HG03575 (cell line): ENCODE measurements around the gene GPA33.
"Not testable (repeated sequence)": the region's sequence is repeated elsewhere in the genome, so short reads cannot be mapped to it uniquely, and the experiment has no call there.

ENCODE experiments used
- ATAC-seq: cut with Tn5 transposase; IDR thresholded peaks from one replicate; pipeline ENCODE4 v1.9.1; 2021; ENCODE audit not compliant: unreplicated experiment, insufficient number of reproducible peaks, low FRiP score; ENCODE audit errors: extremely low read depth

The GPA33 gene

DNA sequence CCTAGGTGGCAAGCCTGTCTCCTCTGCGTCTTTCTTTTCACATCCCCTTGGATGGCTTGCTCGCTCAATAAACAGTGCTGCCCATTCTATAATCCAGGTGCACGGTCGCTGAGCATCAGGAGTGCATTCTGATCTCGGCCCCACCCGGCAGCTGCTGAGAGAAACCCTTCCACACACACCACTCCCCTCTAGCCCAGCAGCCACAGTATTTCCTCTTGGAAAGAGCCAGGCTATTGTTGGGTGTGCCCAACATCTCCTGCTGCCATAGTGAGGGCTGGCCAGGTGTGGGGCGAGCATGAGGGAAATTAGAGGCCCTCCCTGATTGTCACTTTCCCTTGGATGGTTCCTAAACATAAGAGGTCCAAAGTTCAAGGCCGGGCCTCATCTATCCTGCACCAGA, 24.7 kb downstream of the GPA33 start:
- no peak for ATAC-seq

DNA sequence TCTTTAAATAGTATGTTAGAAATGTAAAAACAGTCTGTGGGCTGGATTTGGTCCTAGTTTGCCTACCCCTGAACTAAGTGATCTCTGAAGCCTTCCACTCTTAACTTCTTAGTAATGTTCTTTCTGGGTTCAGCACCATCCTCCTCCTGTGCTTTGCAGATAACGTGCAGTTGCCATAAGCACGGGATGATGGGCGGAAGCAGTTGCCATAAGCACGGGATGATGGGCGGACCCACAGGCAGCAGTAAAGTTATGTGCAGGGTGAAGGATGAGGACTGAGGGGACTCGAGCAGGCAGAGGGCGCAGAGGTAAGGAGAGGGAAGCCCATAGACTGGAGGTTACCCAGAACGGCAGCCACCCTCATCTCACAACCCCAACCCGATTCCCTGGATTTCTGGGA, 25.6 kb downstream of the GPA33 start:
- ATAC-seq: no peak

DNA sequence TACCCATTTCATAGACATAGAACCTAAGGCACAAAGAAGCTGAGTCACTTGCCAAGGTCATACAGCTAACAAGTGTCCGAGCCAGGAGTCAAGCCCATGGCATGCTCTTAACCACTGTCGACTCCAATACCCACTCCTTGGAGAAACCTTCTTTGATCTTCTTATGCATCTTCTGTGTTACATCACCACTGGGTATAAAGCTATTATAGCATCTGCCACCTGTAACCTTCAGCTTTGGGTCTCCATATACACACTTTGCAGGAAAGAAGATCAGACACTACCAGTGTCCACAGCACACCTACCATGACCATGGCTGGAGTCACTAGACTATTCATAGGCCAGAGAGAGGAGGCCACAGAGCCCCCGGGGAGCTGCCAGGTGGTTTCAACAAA, 29.1 kb downstream of the GPA33 start:
- no peak for ATAC-seq

DNA sequence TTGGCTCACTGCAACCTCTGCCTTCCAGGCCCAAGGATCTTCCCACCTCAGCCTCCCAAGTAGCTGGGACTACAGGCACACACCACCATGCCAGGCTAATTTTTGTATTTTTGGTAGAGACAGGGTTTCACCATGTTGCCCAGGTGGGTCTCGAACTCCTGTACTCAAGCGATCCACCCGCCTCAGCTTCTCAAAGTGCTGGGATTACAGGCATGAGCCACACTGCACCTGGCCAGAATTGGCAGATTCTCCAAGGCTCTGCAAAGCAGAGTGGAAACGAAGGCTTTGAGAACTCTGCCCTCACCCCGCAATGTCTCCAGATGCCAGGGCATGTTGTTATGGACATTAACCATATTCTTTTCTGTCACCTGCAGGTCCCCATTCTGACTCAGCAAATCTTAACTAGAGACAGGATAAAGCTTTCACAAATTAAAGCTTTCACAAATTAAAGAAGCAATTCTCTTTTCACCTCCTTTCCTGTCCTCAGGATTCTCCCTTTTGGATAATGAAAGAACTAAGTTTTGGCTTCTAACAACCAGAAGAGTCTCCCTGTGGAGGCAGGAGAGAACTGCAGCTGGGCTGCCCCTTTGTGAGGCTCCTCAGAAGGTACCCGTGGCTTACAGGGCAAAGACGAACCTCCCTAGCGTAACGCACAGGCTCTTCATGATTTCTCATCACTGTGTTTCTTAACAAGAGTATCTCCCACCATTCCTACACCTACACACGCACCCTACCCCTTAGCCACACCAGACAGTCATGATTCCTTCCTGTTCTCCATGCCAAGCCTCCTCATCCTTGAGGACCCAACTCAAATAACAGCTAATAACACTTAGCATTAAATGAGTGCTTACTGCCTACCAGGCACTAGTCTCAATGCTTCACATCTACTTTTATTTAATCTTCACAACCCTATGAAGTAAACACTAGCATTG, 29.8 kb downstream of the GPA33 start:
- ATAC-seq: no peak

DNA sequence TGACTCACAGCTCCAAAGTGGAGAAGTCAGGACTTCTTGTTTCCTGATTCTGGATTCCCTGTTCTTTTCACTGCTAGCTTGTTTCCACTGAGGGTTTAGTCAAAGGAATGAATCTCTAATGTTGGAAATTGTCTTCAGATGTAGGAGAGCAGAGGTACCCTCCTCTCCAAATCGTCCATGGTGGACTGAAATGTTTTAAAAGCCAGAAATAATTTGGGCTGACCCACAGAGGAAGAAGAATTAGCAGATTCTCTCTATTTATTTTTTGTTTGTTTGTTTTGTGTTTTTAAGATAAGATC, 30.4 kb downstream of the GPA33 start:
- ATAC-seq: no peak

DNA sequence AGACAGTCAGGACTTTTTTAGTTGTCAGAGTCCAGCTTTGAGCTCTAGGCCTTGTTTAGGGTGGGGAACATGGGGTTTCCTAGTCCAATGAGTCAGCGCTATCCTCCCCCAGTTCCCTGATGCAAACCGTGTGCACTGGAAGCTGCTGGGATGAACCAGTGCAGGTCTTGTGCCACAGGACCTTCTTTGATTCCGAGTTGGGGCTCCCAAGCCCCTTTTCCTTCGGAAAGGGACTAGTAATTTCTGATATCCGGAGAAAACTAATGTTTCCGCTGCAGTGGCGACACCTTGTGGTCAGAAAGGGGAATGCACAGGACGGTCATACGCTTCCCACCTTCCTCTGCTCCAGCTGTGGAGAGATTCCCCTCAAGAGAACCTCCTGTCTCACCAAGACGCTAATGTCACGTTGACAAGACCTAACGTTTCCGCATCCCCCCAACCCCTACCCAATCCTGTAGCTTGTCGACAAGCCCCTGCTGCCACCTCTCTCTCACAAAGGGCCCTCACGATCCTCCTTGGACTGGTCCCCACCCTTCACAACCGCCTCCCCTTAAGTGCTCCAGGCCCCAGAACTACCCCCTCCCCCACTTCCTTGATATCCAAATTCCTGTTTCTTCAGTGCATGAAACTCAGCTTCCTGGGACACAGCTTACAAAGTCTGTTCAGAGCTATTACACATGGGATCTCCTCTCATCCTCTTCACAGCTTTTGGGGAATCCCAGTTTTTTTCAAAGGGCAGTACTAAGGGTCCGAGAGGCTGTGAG, 30.9 kb downstream of the GPA33 start:
- ATAC-seq: no peak

DNA sequence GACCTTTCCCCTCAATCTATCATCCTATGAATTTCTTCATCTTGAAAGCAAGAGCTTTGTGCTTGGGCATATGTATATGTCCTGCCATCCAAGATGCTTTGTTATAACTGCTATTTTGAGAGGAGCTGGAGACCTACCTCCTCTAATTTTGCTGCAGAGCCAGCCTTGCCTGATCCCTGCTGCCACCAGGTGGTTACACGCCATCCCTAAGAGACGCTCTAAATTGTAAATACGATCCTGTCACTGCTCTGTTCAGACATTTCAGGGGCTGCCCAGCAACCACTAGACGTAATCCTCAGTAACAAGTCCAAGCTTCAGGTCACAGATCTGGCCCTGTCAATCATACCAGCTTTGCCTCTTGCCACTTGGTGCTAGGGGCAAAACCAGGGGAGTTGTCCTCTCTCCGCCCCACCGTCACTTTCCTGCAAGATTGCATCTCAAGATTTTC, 32.9 kb downstream of the GPA33 start:
- ATAC-seq: peak; percentile 32

DNA sequence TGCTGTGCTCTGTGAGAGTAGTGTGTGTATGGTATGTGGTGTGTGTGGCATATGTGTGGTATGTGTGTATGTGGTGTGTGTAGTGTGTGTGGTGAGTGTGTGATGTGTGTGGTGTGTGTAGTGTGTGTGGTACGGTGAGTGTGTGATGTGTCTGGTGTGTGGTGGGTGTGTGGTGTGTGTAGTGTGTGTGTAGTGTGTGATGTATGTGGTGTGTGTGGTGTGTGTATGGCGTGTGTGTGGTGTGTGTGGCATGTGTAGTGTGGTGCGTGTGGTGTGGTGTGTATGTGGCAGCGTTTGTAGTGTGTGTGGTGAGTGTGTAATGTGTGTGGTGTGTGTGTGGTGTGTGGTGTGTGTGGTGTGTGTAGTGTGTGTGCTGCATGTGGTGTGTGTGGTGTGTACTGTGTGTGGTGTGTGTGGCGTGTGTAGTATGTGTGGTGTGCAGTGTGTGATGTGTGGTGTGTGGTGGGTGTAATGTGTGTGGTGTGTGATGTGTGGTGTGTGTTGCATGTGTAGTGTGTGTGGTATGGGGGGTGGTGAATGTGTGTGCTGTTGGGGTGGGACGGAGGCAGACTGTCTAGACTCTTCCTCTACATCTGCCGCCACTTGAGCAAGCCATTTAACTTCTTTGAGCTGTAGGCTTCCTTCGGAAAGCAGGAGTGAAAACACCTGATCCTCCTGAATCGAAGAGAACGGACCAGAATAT, 33.5 kb downstream of the GPA33 start:
- ATAC-seq: no peak

DNA sequence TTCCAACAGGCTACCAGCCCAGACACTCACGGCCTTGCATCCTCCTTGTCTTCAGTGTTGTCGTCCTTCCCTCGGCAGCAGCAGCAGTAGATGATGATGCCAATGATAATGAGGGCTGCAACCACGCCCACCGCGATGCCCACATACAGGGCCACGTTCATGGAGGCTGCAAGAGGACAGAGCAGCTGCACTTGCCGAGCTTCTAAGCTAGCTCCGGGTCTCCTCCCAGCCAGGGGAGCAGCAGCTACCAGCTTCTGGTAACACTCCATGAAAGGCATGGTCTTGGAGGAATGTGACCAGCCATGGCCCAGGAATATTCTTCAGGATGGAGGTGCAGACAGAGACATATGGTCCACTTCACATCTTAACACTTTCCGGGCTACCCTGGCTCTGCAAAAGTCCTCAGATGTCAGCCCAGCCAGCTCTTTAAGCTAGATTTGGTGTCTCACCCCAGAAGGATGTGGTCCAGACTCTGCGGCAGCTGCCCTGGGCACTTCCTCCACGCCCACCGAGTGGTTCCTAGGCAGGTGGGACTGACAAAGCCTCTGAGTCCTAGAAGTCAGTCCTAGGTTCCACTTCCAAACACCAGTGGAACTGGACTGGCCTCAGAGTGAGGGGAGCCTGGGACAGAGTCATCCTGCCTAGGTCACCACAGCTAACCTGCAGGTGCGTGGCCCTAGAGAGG, 35.1 kb downstream of the GPA33 start:
- ATAC-seq: no peak

DNA sequence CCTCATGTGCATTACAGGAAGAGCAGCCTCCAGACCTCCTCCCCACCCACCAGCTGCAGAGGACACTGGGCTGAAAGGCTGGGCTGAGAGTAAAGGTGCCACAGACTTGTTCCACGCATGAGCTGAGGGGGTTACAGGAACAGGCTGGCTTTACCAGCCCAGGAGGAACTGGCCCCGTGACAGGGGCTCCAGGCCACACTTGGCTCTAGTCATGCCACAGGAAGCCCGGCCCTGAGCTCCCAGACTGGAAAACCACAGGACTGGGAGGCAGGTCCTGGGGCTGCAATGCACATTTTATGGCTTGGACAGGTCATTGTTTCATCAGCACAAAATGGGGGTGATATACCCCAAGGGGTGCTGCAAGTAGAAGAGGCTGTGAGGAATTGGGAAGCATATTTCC, 35.6 kb downstream of the GPA33 start:
- ATAC-seq: no peak

DNA sequence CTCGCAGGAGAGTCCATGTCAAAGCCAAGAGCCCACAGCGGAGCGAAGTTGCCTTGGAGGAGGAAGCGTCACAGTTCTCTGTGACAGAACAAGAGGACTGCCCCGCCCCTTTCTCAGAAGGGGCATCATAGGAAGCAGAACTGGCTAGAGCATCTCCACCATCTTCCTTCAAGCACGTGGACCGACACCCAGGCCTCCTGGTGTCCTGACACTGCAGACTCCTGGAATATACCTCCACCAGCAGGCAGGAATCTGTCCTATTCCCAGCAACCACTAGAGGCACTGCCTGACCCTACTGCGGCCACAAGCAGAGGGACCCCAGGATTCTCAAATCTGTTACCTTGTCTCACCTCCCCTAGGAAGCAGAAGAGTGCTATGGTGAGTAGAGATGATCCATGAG, 37.8 kb downstream of the GPA33 start:
- ATAC-seq: no peak

DNA sequence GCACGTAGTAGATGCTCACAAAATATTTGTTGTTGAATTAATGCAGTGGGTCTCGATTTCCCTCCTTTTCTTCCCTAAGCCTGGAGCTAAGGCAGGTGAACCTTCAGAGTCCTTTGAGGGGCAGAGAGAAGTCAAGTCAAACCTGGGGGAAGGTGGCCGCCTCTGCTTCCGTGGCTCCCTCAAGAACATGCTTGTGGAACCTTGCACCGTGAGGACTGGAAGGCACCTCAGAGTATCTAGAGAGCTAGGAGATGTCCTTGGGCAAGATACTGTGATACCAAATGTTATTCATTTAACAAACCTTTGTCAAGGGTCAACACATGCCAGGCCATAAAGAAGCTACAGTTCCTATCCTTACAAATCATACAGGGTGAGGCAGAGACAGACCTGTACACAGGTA, 38.3 kb downstream of the GPA33 start:
- no peak for ATAC-seq

DNA sequence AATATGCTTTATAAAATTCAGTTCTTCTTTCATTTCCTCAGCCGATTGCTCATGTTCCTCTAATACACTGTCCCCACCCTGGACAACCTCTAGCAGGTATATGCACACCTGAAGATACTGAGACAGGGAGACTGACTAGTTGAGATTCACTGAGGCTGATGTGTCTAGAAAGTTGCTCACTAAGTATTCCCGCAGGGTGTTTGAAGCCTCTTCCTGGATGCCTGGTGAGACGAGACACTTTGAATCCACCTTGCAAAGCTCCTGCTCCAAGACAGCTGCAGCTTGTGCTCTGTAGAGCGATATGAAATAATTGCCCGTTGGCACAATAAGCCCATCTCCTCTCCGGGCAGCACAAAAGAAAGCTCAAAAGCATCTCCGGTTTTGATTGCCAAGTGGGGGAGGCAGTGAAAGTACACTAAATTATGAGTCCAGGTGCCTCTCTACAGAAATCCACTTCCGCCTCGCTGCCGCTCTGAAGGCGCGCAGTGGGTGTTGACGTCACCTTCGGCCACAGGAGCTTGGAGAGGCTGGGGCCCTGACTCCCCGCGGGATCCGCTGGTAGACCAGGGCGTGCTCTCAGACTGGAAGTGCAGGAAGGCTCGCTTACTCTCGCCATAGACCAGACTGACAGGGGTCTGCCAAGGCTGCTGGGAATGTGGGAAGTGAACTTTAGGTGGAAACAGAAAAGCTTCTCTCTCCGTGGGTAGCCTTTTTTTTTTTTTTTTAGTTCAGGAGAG, 46.3 kb downstream of the GPA33 start:
- ATAC-seq: peak; percentile 96

DNA sequence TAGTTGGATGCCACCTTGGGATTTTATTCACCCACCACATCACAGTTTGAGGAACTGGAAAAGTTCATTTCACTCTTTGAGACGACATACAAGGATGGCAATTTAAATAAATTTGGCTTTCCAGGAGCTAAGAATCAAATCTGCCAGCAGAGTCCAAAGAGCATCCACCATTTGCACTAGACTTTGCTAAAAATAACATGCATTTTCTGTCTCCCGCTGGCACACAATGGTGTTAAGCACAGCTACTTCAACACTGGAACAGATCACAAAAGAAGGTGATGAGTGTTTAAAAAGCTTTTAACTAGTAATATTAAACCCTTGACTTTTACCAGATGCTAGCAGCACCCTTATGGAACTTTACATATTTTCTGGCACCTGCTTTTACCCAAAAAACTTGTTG, 56.5 kb downstream of the GPA33 start:
- ATAC-seq: no peak

DNA sequence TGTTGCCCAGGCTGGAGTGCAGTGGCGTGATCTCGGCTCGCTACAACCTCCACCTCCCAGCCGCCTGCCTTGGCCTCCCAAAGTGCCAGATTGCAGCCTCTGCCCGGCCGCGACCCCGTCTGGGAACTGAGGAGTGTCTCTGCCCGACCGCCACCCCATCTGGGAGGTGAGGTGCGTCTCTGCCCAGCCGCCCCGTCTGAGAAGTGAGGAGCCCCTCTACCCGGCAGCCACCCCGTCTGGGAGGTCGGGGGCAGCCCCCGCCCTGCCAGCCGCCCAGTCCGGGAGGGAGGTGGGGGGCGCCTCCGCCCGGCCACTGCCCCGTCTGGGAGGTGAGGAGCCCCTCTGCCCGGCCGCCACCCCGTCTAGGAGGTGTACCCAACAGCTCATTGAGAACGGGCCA, 60.6 kb downstream of the GPA33 start:
- not testable (repeated sequence) for ATAC-seq

DNA sequence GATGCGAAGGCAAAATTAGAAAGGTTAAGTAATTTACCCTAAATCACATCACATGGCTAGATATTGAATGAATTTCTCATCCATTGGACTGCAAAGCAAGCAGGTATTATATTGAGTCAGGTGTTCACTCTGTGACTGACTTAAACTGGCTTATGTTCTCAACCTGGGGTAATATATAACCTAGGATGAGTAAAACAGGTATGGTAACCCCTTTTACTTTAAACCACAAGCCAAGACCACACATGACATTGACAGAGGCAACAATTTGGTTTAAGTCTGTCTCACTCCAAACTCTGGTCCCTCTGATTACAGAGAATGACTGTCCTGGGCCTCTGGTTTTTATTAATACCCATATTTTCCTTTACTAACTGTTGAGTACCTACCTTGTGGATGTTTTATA, 67.8 kb downstream of the GPA33 start:
- no peak for ATAC-seq

DNA sequence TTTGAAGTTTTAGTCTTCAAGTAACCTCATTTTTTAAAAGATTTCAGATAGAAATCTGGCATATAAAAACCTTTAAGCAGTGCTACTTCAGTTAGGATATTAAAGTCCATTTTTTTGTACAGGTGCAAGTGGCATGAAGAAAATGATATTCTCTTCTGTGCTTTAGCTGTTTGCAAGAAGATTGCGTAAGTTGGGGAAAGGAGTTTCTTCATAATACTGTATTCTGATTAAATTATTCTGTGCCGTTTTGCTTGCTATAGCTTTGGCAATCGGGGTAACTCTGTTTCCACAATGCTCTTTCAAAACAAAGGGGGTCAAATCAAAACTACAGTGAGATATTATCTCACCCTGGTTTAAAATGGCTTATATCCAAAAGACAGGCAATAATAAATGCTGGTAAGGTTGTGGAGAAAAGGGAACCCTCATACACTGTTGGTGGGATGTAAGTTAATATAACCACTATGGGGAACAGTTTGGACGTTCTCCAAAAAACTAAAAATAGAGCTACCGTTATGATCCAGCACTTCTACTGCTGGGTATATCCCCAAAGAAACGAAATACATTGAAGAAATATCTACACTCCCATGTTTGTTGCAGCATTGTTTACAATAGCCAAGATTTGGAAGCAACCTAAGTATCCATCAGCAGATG, 74.0 kb downstream of the GPA33 start:
- no peak for ATAC-seq
